ENCODE measurements around the gene NXPH2. TPM values are rescaled to one million over a fixed set of nuclear protein-coding genes. Genes with fewer than 3 reads are reported as not detected.

NXPH2 gene
- total and polyA plus RNA-seq, 2 of the 13 experiments (the other 11 are each of a cell fraction or from before 2014, with no cell fraction given) = not detected

DNA sequence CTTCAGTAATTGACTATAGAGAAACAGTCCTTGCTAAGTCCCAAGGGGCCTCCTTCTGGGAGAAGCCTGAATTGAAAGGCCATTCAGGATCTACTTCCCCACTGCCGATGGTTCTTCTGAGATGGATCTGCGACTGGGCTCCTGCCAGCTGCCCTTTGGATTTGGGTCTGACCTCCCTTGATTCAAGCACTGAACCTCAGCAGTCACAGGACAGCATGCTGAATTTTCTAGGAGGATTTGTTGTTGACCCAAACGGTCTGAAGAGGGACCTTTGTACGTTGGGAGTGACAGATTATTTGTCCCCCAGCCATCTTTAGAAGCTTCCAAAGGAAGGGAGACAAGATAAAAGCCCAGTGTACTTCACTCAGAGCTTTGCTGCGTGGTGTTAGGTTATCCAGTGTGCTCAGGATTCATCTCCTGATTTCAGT is 67.1 kb downstream of the NXPH2 start:
- CTCF ChIA-PET (ENCODE audit: low intra/inter-chr PET ratio, low total read pairs) = no interaction called here
- DNase-seq (ENCODE audit: low spot score) (peak; percentile 30), ATAC-seq (peak; percentile 79), FAIRE-seq (peak; percentile 56)
- H3K79me2 ChIP-seq (ENCODE audit: insufficient read depth, low read length) = no peaks in the 10 kb centered on the region
- H3K9ac ChIP-seq (ENCODE audit: insufficient read depth, low read depth, low read length) = peak overlapping the region; percentile 27; the same call in 1 of the 2 replicates
- in situ Hi-C loops (cut with HindIII; ENCODE audit: extremely low pct_ligation_motif_present, low pct_unique_long_range_greater_than_20kb) = no loop called here
- POLR2A ChIA-PET = interaction anchor here (1.3 to 2.0 kb wide), 2 partner anchors 12 to 211 kb away, joined by 3 to 15 read pairs; no protein-coding TSS in a partner anchor
- WGBS (ENCODE audit: low lambda C conversion rate) = 0% methylated on average over 5 of the region's 5 CpGs
- no peaks in the 10 kb centered on the region for H4K20me1 ChIP-seq (ENCODE audit: insufficient read depth, low read length)
- peaks cover 46% of the 10 kb centered on the region for H3K4me1 ChIP-seq (ENCODE audit: insufficient read depth, low read length)
- H3K4me2 ChIP-seq (ENCODE audit: low read depth, low read length) = peak overlapping the region; percentile 75
- H3K4me3 ChIP-seq (replicated peaks in 1 of 3; ENCODE audit: insufficient read depth in 1 of 3, low read depth in 2 of 3, low read length in 3 of 3) = peak overlapping the region in 2 of 3 experiments; percentile 21 to 43; a peak in 3 of 6 replicates
- no TSS peak for BruUV-seq (replicated peaks)
- H2AFZ ChIP-seq (ENCODE audit: low read length) = peak overlapping the region; percentile 67
- peaks cover 0 to 12% of the 10 kb centered on the region in 2 experiments; a peak in 2 of 5 replicates for H3K27me3 ChIP-seq (ENCODE audit: control insufficient read depth in 1 of 2, insufficient read depth in 2 of 2, low read length in 2 of 2)
- H3K27ac ChIP-seq (ENCODE audit: extremely low read length, insufficient read depth, low read length) = peak overlapping the region; percentile 6
- intact Hi-C loops (cut with micrococcal nuclease; ENCODE audit: unreplicated experiment) = loop anchor here (5.0 kb wide), 1 partner anchor 221 kb away; no protein-coding TSS in a partner anchor
- no peaks in the 10 kb centered on the region for H3K9me3 ChIP-seq (ENCODE audit: low read length)
- no peaks in the 10 kb centered on the region for H3K36me3 ChIP-seq (replicated peaks in 1 of 2; ENCODE audit: control insufficient read depth in 1 of 2, insufficient read depth in 2 of 2, low read length in 2 of 2)
- TF ChIP-seq U2AF1 (optimal IDR thresholded peaks at IDR 0.05; ENCODE audit: low read depth, low read length) (no peak), ZNF549 (CRISPR knock-in tag; IDR thresholded peaks at IDR 0.05) (peak; percentile 87; the same call in 1 of the 2 replicates), ZNF776 (CRISPR knock-in tag; IDR thresholded peaks at IDR 0.05) (no peak), XRCC5 (optimal IDR thresholded peaks at IDR 0.05; ENCODE audit: low read length) (peak; percentile 17), NR2F6 (IDR thresholded peaks at IDR 0.05) (peak; percentile 23; the same call in 1 of the 2 replicates), NR2F6 (CRISPR knock-in tag; IDR thresholded peaks at IDR 0.05) (no peak), MEIS1 (CRISPR knock-in tag; IDR thresholded peaks at IDR 0.05; ENCODE audit: borderline replicate concordance) (no peak), MEF2D (CRISPR knock-in tag; IDR thresholded peaks at IDR 0.05) (0 out of 2 replicates have a peak, but pooled peaks have one; percentile 27), ZNF782 (CRISPR knock-in tag; IDR thresholded peaks at IDR 0.05; ENCODE audit: borderline replicate concordance) (no peak), REPIN1 (CRISPR knock-in tag; IDR thresholded peaks at IDR 0.05; ENCODE audit: borderline replicate concordance, low read depth) (0 out of 2 replicates have a peak, but pooled peaks have one; percentile 44), ZFX (CRISPR knock-in tag; IDR thresholded peaks at IDR 0.05; ENCODE audit: low read depth) (0 out of 2 replicates have a peak, but pooled peaks have one; percentile 5), TARDBP (CRISPR knock-in tag; IDR thresholded peaks at IDR 0.05) (peak; percentile 49; the same call in 1 of the 2 replicates), YY1 (IDR thresholded peaks at IDR 0.05; ENCODE audit: insufficient read depth, insufficient replicate concordance, low read depth, low read length) (peak; percentile 16)
- TF ChIP-seq, protein P1, sequence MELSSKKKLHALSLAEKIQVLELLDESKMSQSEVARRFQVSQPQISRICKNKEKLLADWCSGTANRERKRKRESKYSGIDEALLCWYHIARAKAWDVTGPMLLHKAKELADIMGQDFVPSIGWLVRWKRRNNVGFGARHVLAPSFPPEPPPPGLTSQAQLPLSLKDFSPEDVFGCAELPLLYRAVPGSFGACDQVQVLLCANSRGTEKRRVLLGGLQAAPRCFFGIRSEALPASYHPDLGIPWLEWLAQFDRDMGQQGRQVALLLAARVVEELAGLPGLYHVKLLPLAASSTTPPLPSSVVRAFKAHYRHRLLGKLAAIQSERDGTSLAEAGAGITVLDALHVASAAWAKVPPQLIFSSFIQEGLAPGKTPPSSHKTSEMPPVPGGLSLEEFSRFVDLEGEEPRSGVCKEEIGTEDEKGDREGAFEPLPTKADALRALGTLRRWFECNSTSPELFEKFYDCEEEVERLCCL (CRISPR knock-in tag; IDR thresholded peaks at IDR 0.05; ENCODE audit: borderline replicate concordance) = no peak
- TF ChIP-seq, protein P2, sequence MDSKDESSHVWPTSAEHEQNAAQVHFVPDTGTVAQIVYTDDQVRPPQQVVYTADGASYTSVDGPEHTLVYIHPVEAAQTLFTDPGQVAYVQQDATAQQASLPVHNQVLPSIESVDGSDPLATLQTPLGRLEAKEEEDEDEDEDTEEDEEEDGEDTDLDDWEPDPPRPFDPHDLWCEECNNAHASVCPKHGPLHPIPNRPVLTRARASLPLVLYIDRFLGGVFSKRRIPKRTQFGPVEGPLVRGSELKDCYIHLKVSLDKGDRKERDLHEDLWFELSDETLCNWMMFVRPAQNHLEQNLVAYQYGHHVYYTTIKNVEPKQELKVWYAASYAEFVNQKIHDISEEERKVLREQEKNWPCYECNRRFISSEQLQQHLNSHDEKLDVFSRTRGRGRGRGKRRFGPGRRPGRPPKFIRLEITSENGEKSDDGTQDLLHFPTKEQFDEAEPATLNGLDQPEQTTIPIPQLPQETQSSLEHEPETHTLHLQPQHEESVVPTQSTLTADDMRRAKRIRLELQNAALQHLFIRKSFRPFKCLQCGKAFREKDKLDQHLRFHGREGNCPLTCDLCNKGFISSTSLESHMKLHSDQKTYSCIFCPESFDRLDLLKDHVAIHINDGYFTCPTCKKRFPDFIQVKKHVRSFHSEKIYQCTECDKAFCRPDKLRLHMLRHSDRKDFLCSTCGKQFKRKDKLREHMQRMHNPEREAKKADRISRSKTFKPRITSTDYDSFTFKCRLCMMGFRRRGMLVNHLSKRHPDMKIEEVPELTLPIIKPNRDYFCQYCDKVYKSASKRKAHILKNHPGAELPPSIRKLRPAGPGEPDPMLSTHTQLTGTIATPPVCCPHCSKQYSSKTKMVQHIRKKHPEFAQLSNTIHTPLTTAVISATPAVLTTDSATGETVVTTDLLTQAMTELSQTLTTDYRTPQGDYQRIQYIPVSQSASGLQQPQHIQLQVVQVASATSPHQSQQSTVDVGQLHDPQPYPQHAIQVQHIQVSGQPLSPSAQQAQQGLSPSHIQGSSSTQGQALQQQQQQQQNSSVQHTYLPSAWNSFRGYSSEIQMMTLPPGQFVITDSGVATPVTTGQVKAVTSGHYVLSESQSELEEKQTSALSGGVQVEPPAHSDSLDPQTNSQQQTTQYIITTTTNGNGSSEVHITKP (CRISPR knock-in tag; IDR thresholded peaks at IDR 0.05; ENCODE audit: low read depth) = 0 out of 2 replicates have a peak, but pooled peaks have one; percentile 18
- TF ChIP-seq, protein P3, sequence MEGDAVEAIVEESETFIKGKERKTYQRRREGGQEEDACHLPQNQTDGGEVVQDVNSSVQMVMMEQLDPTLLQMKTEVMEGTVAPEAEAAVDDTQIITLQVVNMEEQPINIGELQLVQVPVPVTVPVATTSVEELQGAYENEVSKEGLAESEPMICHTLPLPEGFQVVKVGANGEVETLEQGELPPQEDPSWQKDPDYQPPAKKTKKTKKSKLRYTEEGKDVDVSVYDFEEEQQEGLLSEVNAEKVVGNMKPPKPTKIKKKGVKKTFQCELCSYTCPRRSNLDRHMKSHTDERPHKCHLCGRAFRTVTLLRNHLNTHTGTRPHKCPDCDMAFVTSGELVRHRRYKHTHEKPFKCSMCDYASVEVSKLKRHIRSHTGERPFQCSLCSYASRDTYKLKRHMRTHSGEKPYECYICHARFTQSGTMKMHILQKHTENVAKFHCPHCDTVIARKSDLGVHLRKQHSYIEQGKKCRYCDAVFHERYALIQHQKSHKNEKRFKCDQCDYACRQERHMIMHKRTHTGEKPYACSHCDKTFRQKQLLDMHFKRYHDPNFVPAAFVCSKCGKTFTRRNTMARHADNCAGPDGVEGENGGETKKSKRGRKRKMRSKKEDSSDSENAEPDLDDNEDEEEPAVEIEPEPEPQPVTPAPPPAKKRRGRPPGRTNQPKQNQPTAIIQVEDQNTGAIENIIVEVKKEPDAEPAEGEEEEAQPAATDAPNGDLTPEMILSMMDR (CRISPR knock-in tag; IDR thresholded peaks at IDR 0.05) = peak; percentile 20; the same call in 1 of the 2 replicates
- TF ChIP-seq, protein P4, sequence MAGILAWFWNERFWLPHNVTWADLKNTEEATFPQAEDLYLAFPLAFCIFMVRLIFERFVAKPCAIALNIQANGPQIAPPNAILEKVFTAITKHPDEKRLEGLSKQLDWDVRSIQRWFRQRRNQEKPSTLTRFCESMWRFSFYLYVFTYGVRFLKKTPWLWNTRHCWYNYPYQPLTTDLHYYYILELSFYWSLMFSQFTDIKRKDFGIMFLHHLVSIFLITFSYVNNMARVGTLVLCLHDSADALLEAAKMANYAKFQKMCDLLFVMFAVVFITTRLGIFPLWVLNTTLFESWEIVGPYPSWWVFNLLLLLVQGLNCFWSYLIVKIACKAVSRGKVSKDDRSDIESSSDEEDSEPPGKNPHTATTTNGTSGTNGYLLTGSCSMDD (CRISPR knock-in tag; IDR thresholded peaks at IDR 0.05) = no peak

All from HepG2 (cell line).